ENCODE measurements around the gene BCAS3.

The BCAS3 gene

DNA sequence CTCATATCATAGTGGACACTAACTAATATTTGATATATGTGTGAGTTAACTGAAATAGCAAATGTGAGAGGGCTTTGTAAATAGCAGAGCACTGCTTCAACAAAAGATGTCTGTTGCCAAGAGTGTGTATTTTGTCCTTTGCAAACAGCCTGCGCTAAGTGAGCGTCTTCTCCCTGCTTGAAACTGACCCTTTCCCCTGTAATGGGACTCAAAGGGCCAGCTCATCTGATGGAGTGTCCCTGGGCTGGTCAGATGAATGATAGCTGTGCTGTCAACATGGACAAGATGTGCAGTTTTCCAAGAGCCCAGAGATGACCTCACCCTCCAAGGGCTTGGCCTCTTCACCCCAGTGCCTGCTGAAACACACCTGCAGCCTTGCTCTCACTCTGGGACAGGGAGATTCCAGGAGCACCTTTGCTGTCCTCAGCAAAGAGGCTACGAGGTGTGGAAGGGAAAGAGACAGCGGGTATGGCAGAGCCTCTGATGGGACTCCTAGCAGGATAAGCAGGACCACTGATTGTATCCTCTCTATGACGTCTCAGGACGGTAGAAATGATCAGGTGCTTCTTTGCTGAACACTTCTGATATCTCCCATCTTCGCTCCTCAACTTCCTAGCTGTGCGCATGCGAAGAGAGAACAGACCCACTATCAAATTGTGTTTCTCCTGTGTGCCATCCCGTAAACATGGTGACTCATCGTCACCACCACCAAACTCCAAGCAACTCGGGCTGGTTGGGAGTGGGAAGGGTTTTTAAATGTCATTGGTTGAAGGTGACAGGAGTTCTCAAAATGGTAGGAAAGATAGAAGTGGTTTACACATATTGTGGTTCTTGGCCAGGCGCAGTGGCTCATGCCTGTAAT, 686.2 kb downstream of the BCAS3 start:
- no peak for DNase-seq (ENCODE audit: low read depth)

- no peak for DNase-seq (ENCODE audit: low read depth)
Measured at GRCh38 chr17:61364463-61364846, 686.8 kb downstream of the BCAS3 start.

DNA sequence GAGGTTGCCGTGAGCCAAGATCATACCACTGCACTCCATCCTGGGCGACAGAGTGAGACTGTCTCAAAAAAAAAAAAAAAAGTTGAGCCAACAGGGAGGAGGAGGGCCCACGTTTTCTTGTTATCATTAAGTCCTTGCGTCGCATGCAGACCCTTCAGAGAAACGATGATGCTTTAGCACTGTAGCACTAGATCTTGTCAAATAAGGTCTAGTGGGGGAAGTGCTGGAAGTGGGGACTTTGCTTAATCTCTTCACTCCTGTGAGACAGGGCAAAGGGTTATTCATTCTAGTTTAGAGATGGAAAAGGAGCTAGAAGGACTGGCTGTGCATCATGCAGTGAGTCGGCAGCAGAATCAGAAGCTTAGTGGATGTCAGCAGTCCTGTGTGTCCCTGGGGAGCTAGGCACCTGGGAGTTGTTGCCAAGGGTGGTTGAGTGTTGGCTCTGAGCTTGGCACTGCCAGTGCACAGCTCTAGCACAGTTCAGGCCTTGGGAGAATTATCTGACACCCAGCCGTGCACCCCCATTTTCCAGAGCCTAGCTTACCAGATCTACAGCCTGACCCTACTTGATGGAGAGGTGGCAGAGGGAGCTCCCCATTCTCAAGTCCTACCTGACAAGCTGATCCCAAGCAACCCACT, 688.5 kb downstream of the BCAS3 start:
- no peak for DNase-seq (ENCODE audit: low read depth)

- DNase-seq (ENCODE audit: low read depth): peak; percentile 21
Measured at GRCh38 chr17:61366715-61367413, 689.2 kb downstream of the BCAS3 start.

- no peak for DNase-seq (ENCODE audit: low read depth)
Measured at GRCh38 chr17:61368049-61368831, 690.6 kb downstream of the BCAS3 start.

- DNase-seq (ENCODE audit: low read depth): no peak
Measured at GRCh38 chr17:61368832-61369450, 691.3 kb downstream of the BCAS3 start.

DNA sequence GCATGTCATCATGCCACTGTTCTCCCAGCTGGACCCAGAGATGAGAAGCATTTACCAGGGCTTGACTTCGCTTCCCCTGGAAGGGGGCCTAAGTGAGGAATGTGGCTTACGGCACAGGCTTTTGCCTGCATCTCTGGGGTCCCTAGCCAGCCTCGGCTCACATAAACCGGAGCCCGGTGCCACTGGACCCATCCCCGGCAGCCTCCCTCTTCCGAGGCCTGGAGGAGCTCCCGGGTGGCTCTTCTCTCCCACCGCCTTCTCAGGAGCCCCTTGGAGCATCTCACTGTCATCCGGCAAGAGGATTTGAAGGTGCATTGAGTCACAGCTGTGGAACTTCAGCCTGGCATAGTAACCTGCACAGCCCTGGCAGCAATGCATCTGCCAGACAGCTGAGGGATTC, 692.1 kb downstream of the BCAS3 start:
- DNase-seq (ENCODE audit: low read depth): no peak

DNA sequence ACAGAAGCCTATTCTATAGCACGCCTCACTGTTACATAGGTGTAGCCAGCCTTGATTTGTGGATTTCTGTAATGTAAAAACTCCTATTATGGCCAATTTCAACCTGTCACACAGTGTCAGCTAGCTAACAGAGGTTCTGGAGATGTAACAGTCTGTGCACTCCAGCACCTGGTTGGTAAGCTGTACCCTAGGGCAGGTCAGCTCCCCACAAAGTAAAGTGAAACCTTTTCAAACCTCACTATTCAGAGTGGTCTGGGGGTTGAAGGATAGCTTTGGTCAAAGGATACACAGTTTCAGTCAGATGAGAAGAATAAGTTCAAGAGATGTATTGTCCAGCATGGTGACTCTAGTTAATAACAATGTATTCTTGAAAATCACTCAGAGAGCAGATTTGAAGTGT, 693.5 kb downstream of the BCAS3 start:
- no peak for DNase-seq (ENCODE audit: low read depth)

DNA sequence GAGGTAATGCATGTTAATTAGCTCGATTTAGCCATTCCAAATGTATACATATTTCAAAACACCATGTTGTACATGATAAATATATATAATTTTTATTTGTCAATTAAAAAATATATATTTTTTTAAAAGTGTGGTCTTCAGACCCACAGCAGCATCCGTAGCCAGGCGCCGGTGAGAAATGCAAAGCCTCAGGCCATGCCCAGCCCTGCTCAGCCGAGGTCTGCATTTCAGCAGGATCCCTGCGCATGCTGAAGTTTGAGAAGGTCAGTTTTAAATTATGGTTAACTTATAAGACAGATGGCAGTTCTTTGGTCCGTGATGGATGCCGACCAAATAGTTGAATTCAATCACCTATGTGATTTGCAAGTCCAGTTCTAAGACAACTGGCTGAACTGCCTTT, 694.0 kb downstream of the BCAS3 start:
- DNase-seq (ENCODE audit: low read depth): no peak

GRCh38 chr17:61372436-61372835, 694.8 kb downstream of the BCAS3 start:
- no peak for DNase-seq (ENCODE audit: low read depth)

DNA sequence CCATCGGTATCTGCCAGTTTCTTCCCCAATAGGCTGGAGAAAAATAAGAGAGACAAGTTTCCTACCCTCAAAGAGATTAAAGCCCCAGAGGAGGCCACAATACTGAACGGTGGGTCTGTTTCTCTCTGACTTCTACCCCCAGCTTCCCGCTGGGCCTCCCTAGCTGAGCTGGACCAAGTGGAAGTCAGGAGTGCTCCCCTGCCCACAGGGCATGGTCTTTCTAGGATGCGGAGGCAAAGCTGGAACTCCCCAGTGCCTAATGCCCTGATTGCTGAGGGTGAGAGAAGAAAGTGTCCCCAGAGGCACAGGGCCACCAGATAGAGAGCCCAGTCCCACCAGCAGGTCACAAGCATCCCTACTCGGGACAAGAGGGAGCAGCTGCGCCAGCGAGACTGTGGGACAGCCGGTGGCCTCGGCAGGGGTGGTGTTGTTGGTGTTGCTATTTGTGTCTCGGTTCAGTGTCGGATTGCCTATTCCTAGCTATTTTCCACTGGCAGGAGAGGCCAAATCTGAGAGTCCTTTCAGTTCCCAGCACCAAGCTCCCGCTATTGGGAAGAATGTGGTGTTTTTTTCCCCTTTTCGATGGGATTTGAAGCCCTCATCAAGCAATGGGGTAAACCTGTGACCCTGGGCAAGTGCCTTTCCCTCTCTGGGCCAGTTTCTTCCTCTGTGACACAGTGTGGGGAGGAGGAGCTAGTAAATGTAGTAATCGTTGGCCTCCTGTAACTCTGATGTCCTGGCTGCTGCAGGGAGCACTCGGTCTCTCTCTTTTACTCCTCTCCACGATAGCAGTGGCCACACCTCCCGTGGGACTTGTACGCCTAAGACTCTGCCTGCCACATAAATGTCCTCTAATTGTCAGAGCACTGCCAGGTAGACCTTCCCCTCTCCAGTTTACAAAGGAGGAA, 699.5 kb downstream of the BCAS3 start:
- no peak for DNase-seq (ENCODE audit: low read depth)

GRCh38 chr17:61378658-61379456, 701.2 kb downstream of the BCAS3 start:
- DNase-seq (ENCODE audit: low read depth): no peak

GRCh38 chr17:61379457-61380216, 702.0 kb downstream of the BCAS3 start:
- DNase-seq (ENCODE audit: low read depth): peak; percentile 27

GRCh38 chr17:61380217-61380835, 702.7 kb downstream of the BCAS3 start:
- DNase-seq (ENCODE audit: low read depth): no peak

- DNase-seq (ENCODE audit: low read depth): no peak
Measured at GRCh38 chr17:61380836-61381525, 703.3 kb downstream of the BCAS3 start.

- DNase-seq (ENCODE audit: low read depth): no peak
Measured at GRCh38 chr17:61381537-61381936, 703.9 kb downstream of the BCAS3 start.

- DNase-seq (ENCODE audit: low read depth): no peak
Measured at GRCh38 chr17:61382796-61383688, 705.4 kb downstream of the BCAS3 start.

Measured in amniotic epithelial cell (primary cell).